22Rv1 (cell line): ENCODE data around the gene MT1F.

Source experiments
- CTCF ChIP-seq: fragments of 450-650 bp; IDR thresholded peaks from 2 replicates; pipeline ENCODE4 v1.5.1; 2017; ENCODE audit warnings: mild to moderate bottlenecking
- ZFX ChIP-seq: fragments of 450-650 bp; IDR thresholded peaks from 2 replicates; pipeline ENCODE4 v1.6.1; 2017; ENCODE audit warnings: antibody characterized with exemption, borderline replicate concordance

GRCh38 chr16:56615353-56615752 is 42.4 kb upstream of the MT1F start:
- no peak for TF ChIP-seq CTCF
- TF ChIP-seq ZFX: no peak
